VCaP (cell line): Measurements from ENCODE around the gene BICD1.
"Not testable (repeated sequence)": the region's sequence is repeated elsewhere in the genome, so short reads cannot be mapped to it uniquely, and the experiment has no call there.

Experiments
- H3K27ac ChIP-seq: fragments of 450-650 bp; 2 replicates; pipeline ENCODE4 v1.5.1; 2017
- CTCF ChIP-seq: fragments of 450-650 bp; conservative IDR thresholded peaks from 2 replicates; pipeline ENCODE4 v1.5.1; 2017; ENCODE audit warnings: mild to moderate bottlenecking, moderate library complexity

Gene BICD1

GRCh38 chr12:32084753-32085152 lies 21.9 kb upstream of the BICD1 start:
- no peak overlapping the region for H3K27ac ChIP-seq
- no peak for TF ChIP-seq CTCF

- no peak for TF ChIP-seq CTCF
- H3K27ac ChIP-seq, result no peak overlapping the region
Observed at GRCh38 chr12:32087306-32087705, 19.3 kb upstream of the BICD1 start.

GRCh38 chr12:32089156-32089555 lies 17.5 kb upstream of the BICD1 start:
- H3K27ac ChIP-seq, result no peak overlapping the region
- no peak for TF ChIP-seq CTCF

GRCh38 chr12:32089586-32089985 lies 17.1 kb upstream of the BICD1 start:
- TF ChIP-seq CTCF, result no peak
- H3K27ac ChIP-seq, result no peak overlapping the region

- TF ChIP-seq CTCF, result no peak
- no peak overlapping the region for H3K27ac ChIP-seq
Observed at GRCh38 chr12:32091696-32092095, 15.0 kb upstream of the BICD1 start.

- TF ChIP-seq CTCF, result no peak
- peak overlapping the region; percentile 52 for H3K27ac ChIP-seq
Observed at GRCh38 chr12:32098112-32098511, 8.5 kb upstream of the BICD1 start.

GRCh38 chr12:32099275-32099674 lies 7.4 kb upstream of the BICD1 start:
- not testable (repeated sequence) for H3K27ac ChIP-seq

- H3K27ac ChIP-seq, result no peak overlapping the region
- no peak for TF ChIP-seq CTCF
Observed at GRCh38 chr12:32100361-32100760, 6.3 kb upstream of the BICD1 start.
